GM12878 (cell line): Measurements from ENCODE around the gene FKBP7. TPM values are rescaled to one million over a fixed set of nuclear protein-coding genes. Genes with fewer than 3 reads are reported as not detected.
A peak's percentile ranks its signal among the peaks of the same experiment; 100 is the strongest.

Source experiments
- BMI1 ChIP-seq: fragments of 450-650 bp; IDR thresholded peaks from 2 replicates; pipeline ENCODE4 v1.6.1; 2016; ENCODE audit warnings: mild to moderate bottlenecking, moderate library complexity, borderline replicate concordance
- CREB1 ChIP-seq: IDR thresholded peaks from 2 replicates; pipeline ENCODE4 v1.6.1; 2012; ENCODE audit warnings: low read depth, mild to moderate bottlenecking, inconsistent platforms
- CTCF ChIP-seq, 3 experiments: IDR thresholded peaks in 2 of 3; conservative IDR thresholded peaks in 1 of 3; 2 replicates each; pipeline ENCODE4 v1.5.1; 2011; ENCODE audit warnings: low read depth in 3 of 3, low read length in 3 of 3, mild to moderate bottlenecking in 3 of 3, control low read depth in 2 of 3, moderate library complexity in 2 of 3, inconsistent platforms in 1 of 3, mixed read lengths in 1 of 3; ENCODE audit not compliant: control insufficient read depth in 2 of 3, insufficient read depth in 1 of 3; ENCODE audit errors: extremely low read depth in 1 of 3
- ELK1 ChIP-seq: IDR thresholded peaks from 2 replicates; pipeline ENCODE4 v1.6.1; 2012; ENCODE audit warnings: low read depth, low read length, improper control_type of control experiment
- EP300 ChIP-seq, 2 experiments: fragments of 150-350 bp in 1 of 2; IDR thresholded peaks; 2 replicates each; pipeline ENCODE4 v1.6.1; 2011 to 2012; ENCODE audit warnings: low read depth in 2 of 2, low read length in 2 of 2, borderline replicate concordance in 1 of 2, improper control_type of control experiment in 1 of 2, inconsistent platforms in 1 of 2; ENCODE audit not compliant: control insufficient read depth in 1 of 2
- ETV6 ChIP-seq, 2 experiments: fragments of 450-650 bp in 1 of 2; IDR thresholded peaks in 1 of 2; conservative IDR thresholded peaks in 1 of 2; 2 replicates each; pipeline ENCODE4 v1.6.1; 2014; ENCODE audit warnings: antibody characterized with exemption in 1 of 2, borderline replicate concordance in 1 of 2, low read depth in 1 of 2, mild to moderate bottlenecking in 1 of 2, moderate library complexity in 1 of 2
- EZH2 ChIP-seq: IDR thresholded peaks from 2 replicates; pipeline ENCODE4 v1.6.1; 2012; ENCODE audit warnings: low read depth, mild to moderate bottlenecking, control low read depth, inconsistent platforms, low read length, borderline replicate concordance; ENCODE audit not compliant: control insufficient read depth
- FOS ChIP-seq: IDR thresholded peaks from 3 replicates; pipeline ENCODE4 v1.6.1; 2011; ENCODE audit warnings: borderline replicate concordance; ENCODE audit not compliant: insufficient read length; ENCODE audit errors: extremely low read depth
- FOXM1 ChIP-seq: IDR thresholded peaks from 2 replicates; pipeline ENCODE4 v1.6.1; 2012; ENCODE audit warnings: low read depth, mild to moderate bottlenecking, inconsistent platforms, low read length, moderate library complexity
- GABPA ChIP-seq: IDR thresholded peaks from 2 replicates; pipeline ENCODE4 v1.6.1; 2014; ENCODE audit warnings: antibody characterized with exemption, low read depth, mild to moderate bottlenecking, inconsistent platforms
- HDAC2 ChIP-seq: fragments of 200-600 bp; sonication (generic); IDR thresholded peaks from 2 replicates; pipeline ENCODE4 v1.6.1; 2017
- IRF3 ChIP-seq: fragments of 450-650 bp; IDR thresholded peaks from 2 replicates; pipeline ENCODE4 v1.6.1; 2014; ENCODE audit warnings: mild to moderate bottlenecking
- KAT2A ChIP-seq: conservative IDR thresholded peaks from 2 replicates; pipeline ENCODE4 v1.6.1; 2011; ENCODE audit warnings: low read depth, low read length; ENCODE audit not compliant: control insufficient read depth
- LARP7 ChIP-seq: fragments of 450-650 bp; IDR thresholded peaks from 2 replicates; pipeline ENCODE4 v1.6.1; 2017; ENCODE audit warnings: mild to moderate bottlenecking
- MYC ChIP-seq: IDR thresholded peaks from 2 replicates; pipeline ENCODE4 v1.6.1; 2011; ENCODE audit warnings: mild to moderate bottlenecking, low read length, moderate library complexity, inconsistent platforms; ENCODE audit not compliant: insufficient read depth, insufficient replicate concordance, insufficient read length, severe bottlenecking
- NFYA ChIP-seq: IDR thresholded peaks from 2 replicates; pipeline ENCODE4 v1.6.1; 2011; ENCODE audit warnings: low read depth, mild to moderate bottlenecking, low read length, improper control_type of control experiment, borderline replicate concordance
- PAX8 ChIP-seq: fragments of 450-650 bp; IDR thresholded peaks from 2 replicates; pipeline ENCODE4 v1.6.1; 2017; ENCODE audit warnings: mild to moderate bottlenecking, moderate library complexity
- POLR2A ChIP-seq: IDR thresholded peaks from 2 replicates; pipeline ENCODE4 v1.6.1; 2011; ENCODE audit warnings: low read depth, mild to moderate bottlenecking, low read length
- POLR2AphosphoS5 ChIP-seq: IDR thresholded peaks from 2 replicates; pipeline ENCODE4 v1.6.1; 2011; ENCODE audit warnings: mild to moderate bottlenecking, low read length, inconsistent platforms
- RAD21 ChIP-seq: IDR thresholded peaks from 2 replicates; pipeline ENCODE4 v1.6.1; 2011; ENCODE audit warnings: mild to moderate bottlenecking, low read depth, low read length, moderate library complexity; ENCODE audit not compliant: insufficient read depth
- RFX5 ChIP-seq: IDR thresholded peaks from 2 replicates; pipeline ENCODE4 v1.6.1; 2011; ENCODE audit warnings: low read depth, low read length, improper control_type of control experiment
- SMAD5 ChIP-seq: IDR thresholded peaks from 2 replicates; pipeline ENCODE4 v1.6.1; 2016; ENCODE audit warnings: antibody characterized with exemption, low read depth
- USF2 ChIP-seq: IDR thresholded peaks from 2 replicates; pipeline ENCODE4 v1.6.1; 2011; ENCODE audit warnings: low read depth, low read length, improper control_type of control experiment, borderline replicate concordance
- ZNF207 ChIP-seq: fragments of 450-650 bp; IDR thresholded peaks from 2 replicates; pipeline ENCODE4 v1.6.1; 2014; ENCODE audit warnings: antibody characterized with exemption, mild to moderate bottlenecking, borderline replicate concordance
- polyA plus RNA-seq, 11 experiments: library from polyadenylated mRNA; depleted of rRNA in 4 of 11; unstranded in 6 of 11; stranded (reverse) in 5 of 11; fragments of >200 nt; fragmentation: Nextera tagmentation in 4 of 11; fragmentation: Illumina TruSeq in 1 of 11; extraction: Ambion mirVana in 4 of 11; extraction: Trizol in 1 of 11; gene quantifications; 1 replicate in 1 of 11; 2 replicates in 10 of 11; pipeline versions ENCODE4 v1.2.1 to v1.2.3, GENCODE V29; 2011 to 2016; ENCODE audit warnings: inconsistent platforms in 2 of 11, missing spikeins in 2 of 11, low read depth in 1 of 11
- total RNA-seq, 4 experiments: library from RNA; depleted of rRNA in 3 of 4; stranded (reverse); fragments of >200 nt in 3 of 4; fragmentation: Illumina TruSeq in 1 of 4; extraction: Trizol in 1 of 4; gene quantifications; 2 replicates each; pipeline versions ENCODE4 v1.2.1 to v1.2.3, GENCODE V29; 2013 to 2021

Gene FKBP7
- total and polyA plus RNA-seq, 10 of the 15 experiments (the other 5 are each of a cell fraction or from before 2014, with no cell fraction given), result 5.6 to 16.7 (median 12.5) TPM

- TF ChIP-seq HDAC2 (no peak), SMAD5 (no peak), POLR2A (peak; percentile 72), EP300 (IDR thresholded peaks at IDR 0.05; ENCODE audit: borderline replicate concordance in 1 of 2, control insufficient read depth in 1 of 2, low read depth in 2 of 2, low read length in 2 of 2) (no peak), EZH2 (no peak), MYC (no peak), CTCF (IDR thresholded peaks at IDR 0.05 in 2 of 3, conservative IDR thresholded peaks at IDR 0.05 in 1 of 3; ENCODE audit: control insufficient read depth in 2 of 3, extremely low read depth in 1 of 3, insufficient read depth in 1 of 3, low read depth in 3 of 3, low read length in 3 of 3) (no peak), IRF3 (no peak), GABPA (peak; percentile 55; the same call in 1 of the 2 replicates), KAT2A (no peak), LARP7 (peak; percentile 67), ZNF207 (no peak), POLR2AphosphoS5 (peak; percentile 64; the same call in 1 of the 2 replicates), FOXM1 (no peak), ETV6 (conservative IDR thresholded peaks at IDR 0.05 in 1 of 2, IDR thresholded peaks at IDR 0.05 in 1 of 2; ENCODE audit: borderline replicate concordance in 1 of 2, low read depth in 1 of 2) (peak in 1 of 2 experiments; percentile 28; a peak in 1 of 4 replicates), PAX8 (no peak), CREB1 (peak; percentile 62), ELK1 (no peak), RAD21 (no peak), RFX5 (no peak), NFYA (no peak), BMI1 (no peak), FOS (no peak), USF2 (no peak)
Observed at GRCh38 chr2:178480227-178481181, 2.1 kb upstream of the FKBP7 start, which contains the start of gene PLEKHA3 (continued).
